RWPE2 (cell line): Measurements from ENCODE around the gene SOX21.
"Not testable (repeated sequence)": the region's sequence is repeated elsewhere in the genome, so short reads cannot be mapped to it uniquely, and the experiment has no call there.

Experiments
- ATAC-seq: fragments of 200-7000 bp; cut with Tn5 transposase; 3 replicates; pipeline ENCODE4 v1.9.1; 2021; ENCODE audit warnings: low read depth
- DNase-seq: peaks from one replicate; pipeline ENCODE4 v3.0.0-alpha.2; 2020; ENCODE audit warnings: low spot score
- H3K27ac ChIP-seq: fragments of 450-650 bp; 2 replicates; pipeline ENCODE4 v1.5.1; 2017; ENCODE audit warnings: mild to moderate bottlenecking; ENCODE audit not compliant: poor library complexity, severe bottlenecking
- H3K27me3 ChIP-seq: fragments of 250-450 bp; sonication (Bioruptor Pico); 2 replicates; pipeline ENCODE4 v1.5.1; 2021; ENCODE audit warnings: mild to moderate bottlenecking, moderate library complexity; ENCODE audit not compliant: insufficient read depth, poor library complexity, severe bottlenecking
- H3K36me3 ChIP-seq: fragments of 250-450 bp; sonication (Bioruptor Pico); 2 replicates; pipeline ENCODE4 v1.5.1; 2020; ENCODE audit warnings: low read depth, mild to moderate bottlenecking, moderate library complexity
- H3K4me1 ChIP-seq: fragments of 250-450 bp; sonication (Bioruptor Pico); 2 replicates; pipeline ENCODE4 v1.5.1; 2021; ENCODE audit warnings: mild to moderate bottlenecking, moderate library complexity; ENCODE audit not compliant: insufficient read depth, poor library complexity, severe bottlenecking
- H3K4me3 ChIP-seq: fragments of 250-450 bp; sonication (Bioruptor Pico); 2 replicates; pipeline ENCODE4 v1.5.1; 2021; ENCODE audit warnings: mild to moderate bottlenecking, moderate library complexity; ENCODE audit not compliant: severe bottlenecking
- H3K9me3 ChIP-seq: fragments of 250-450 bp; sonication (Bioruptor Pico); 2 replicates; pipeline ENCODE4 v1.5.1; 2021; ENCODE audit warnings: mild to moderate bottlenecking, moderate library complexity; ENCODE audit not compliant: severe bottlenecking
- TF ChIP-seq, protein P1 (sequence below): fragments of 450-650 bp; IDR thresholded peaks from one replicate; pipeline ENCODE4 v1.5.1; 2017; ENCODE audit warnings: mild to moderate bottlenecking, moderate library complexity; ENCODE audit not compliant: poor library complexity, severe bottlenecking

Gene SOX21

DNA sequence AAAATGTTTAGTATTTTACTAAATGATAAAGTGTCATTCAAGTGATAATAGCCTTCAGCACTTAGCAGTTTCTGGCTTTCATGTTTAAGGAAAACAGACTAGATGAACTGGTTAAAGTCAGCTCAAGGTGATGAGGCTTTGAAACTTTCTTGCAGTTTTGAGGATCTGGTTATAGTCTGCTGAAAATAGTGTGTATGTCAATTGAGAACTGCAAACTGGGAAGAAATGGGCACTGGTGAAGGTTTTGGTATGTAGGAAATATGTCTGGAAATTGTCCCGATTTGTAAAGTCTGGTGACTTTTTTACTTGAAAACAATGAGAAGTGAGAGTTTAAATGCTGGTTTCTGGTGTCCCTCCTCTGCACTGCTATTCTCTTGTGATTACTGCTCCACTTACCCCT lies 36.8 kb upstream of the SOX21 start:
- no peak overlapping the region for H3K4me3 ChIP-seq
- H3K27ac ChIP-seq = no peak overlapping the region
- TF ChIP-seq, protein P1, sequence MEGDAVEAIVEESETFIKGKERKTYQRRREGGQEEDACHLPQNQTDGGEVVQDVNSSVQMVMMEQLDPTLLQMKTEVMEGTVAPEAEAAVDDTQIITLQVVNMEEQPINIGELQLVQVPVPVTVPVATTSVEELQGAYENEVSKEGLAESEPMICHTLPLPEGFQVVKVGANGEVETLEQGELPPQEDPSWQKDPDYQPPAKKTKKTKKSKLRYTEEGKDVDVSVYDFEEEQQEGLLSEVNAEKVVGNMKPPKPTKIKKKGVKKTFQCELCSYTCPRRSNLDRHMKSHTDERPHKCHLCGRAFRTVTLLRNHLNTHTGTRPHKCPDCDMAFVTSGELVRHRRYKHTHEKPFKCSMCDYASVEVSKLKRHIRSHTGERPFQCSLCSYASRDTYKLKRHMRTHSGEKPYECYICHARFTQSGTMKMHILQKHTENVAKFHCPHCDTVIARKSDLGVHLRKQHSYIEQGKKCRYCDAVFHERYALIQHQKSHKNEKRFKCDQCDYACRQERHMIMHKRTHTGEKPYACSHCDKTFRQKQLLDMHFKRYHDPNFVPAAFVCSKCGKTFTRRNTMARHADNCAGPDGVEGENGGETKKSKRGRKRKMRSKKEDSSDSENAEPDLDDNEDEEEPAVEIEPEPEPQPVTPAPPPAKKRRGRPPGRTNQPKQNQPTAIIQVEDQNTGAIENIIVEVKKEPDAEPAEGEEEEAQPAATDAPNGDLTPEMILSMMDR = no peak
- peaks cover 3% of the 10 kb centered on the region for H3K27me3 ChIP-seq
- H3K4me1 ChIP-seq = no peaks in the 10 kb centered on the region
- no peak for ATAC-seq
- H3K36me3 ChIP-seq = no peaks in the 10 kb centered on the region
- DNase-seq = no peak
- no peaks in the 10 kb centered on the region for H3K9me3 ChIP-seq

DNA sequence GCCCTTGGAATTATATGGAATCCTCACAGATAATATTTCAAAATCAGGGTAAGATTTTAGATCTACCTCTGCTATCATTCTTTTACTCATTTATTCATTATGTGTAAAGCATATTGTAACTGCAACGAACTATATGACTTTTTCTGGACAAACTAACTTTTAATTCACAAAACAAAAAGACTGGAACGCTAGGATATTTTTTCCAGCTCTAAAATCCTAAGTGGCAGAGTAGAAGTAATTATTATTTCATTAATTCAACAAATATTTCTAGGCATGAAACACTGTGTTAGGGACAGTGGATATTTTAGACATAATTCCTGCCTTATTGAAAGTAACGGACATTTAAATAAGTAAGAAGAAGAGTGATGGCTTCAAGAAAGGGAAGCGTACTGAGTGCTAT lies 26.9 kb upstream of the SOX21 start:
- Histone ChIP-seq H3K9me3 (no peaks in the 10 kb centered on the region), H3K4me3 (no peak overlapping the region), H3K36me3 (no peaks in the 10 kb centered on the region), H3K4me1 (no peaks in the 10 kb centered on the region), H3K27ac (no peak overlapping the region), H3K27me3 (no peaks in the 10 kb centered on the region)
- TF ChIP-seq, protein P1 = no peak
- ATAC-seq = no peak
- DNase-seq = no peak

DNA sequence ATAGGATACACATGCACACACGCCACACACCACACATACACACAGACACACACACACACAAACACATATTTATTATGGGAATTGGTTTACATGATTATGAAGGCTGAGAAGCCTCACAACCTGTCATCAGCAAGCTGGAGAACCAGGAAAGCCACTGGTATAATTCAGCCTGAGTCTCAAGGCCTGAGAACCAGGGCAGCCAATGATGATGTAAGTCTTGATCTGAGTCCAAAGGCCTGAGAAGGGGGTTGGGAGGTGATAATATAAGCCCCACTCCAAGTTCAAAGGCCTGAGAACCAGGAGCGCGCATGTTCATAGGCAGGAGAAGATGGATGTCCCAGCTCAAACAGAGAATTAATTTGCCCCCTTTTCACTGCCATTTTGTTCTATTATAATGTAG lies 18.7 kb upstream of the SOX21 start:
- Histone ChIP-seq H3K27ac (no peak overlapping the region), H3K36me3 (no peaks in the 10 kb centered on the region), H3K4me1 (no peaks in the 10 kb centered on the region), H3K27me3 (peaks cover 3% of the 10 kb centered on the region), H3K4me3 (no peak overlapping the region), H3K9me3 (no peaks in the 10 kb centered on the region)
- no peak for DNase-seq
- TF ChIP-seq, protein P1 = no peak
- no peak for ATAC-seq

DNA sequence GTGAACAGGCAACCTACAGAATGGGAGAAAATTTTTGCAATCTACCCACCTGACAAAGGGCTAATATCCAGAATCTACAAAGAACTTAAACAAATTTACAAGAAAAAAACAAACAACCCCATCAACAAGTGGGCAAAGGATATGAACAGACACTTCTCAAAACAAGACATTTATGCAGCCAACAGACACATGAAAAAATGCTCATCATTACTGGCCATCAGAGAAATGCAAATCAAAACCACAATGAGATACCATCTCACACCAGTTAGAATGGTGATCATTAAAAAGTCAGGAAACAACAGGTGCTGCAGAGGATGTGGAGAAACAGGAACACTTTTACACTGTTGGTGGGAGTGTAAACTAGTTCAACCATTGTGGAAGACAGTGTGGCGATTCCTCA lies 17.6 kb upstream of the SOX21 start:
- H3K27me3 ChIP-seq, ATAC-seq, DNase-seq, H3K9me3 ChIP-seq, H3K36me3 ChIP-seq, H3K4me3 ChIP-seq, H3K4me1 ChIP-seq, H3K27ac ChIP-seq: not testable (repeated sequence)

DNA sequence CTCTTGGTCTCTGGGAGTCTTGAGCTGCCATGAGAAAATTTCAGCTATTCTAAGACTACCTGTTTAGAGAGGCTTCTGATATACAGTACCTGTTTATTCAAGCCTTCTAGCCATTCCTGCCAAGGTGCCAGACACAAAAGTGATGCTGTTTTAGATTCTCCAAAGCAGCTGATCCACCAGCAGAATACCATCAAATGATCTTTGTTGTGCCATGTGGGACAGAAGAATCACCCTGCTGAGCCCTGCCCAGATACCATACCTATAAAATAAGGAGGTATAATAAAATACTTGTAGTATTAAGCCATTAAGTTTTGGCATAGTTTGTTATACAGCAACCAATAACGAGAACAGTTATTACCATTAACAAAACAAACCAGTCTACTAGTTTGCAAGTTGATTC lies 14.1 kb upstream of the SOX21 start:
- TF ChIP-seq, protein P1 = no peak
- H3K4me3 ChIP-seq = no peak overlapping the region
- ATAC-seq (no peak), DNase-seq (no peak)
- H3K9me3 ChIP-seq = no peaks in the 10 kb centered on the region
- no peak overlapping the region for H3K27ac ChIP-seq
- no peaks in the 10 kb centered on the region for H3K36me3 ChIP-seq
- peaks cover 3% of the 10 kb centered on the region for H3K27me3 ChIP-seq
- no peaks in the 10 kb centered on the region for H3K4me1 ChIP-seq
